GM12864 (cell line): ENCODE data around the gene PATZ1.

Source experiments
- DNase-seq: peaks from one replicate; pipeline ENCODE4 v3.0.0-alpha.2; 2011; ENCODE audit warnings: low read depth
- H3K4me3 ChIP-seq: 2 replicates; pipeline ENCODE4 v1.5.1; 2011; ENCODE audit warnings: mild to moderate bottlenecking, low read depth, low read length, control low read depth
- TF ChIP-seq, protein P1 (sequence below): IDR thresholded peaks from 2 replicates; pipeline ENCODE4 v1.5.1; 2011; ENCODE audit warnings: low read depth, mild to moderate bottlenecking, moderate library complexity, low read length, control low read depth, inconsistent platforms; ENCODE audit errors: missing control alignments

PATZ1 gene

DNA sequence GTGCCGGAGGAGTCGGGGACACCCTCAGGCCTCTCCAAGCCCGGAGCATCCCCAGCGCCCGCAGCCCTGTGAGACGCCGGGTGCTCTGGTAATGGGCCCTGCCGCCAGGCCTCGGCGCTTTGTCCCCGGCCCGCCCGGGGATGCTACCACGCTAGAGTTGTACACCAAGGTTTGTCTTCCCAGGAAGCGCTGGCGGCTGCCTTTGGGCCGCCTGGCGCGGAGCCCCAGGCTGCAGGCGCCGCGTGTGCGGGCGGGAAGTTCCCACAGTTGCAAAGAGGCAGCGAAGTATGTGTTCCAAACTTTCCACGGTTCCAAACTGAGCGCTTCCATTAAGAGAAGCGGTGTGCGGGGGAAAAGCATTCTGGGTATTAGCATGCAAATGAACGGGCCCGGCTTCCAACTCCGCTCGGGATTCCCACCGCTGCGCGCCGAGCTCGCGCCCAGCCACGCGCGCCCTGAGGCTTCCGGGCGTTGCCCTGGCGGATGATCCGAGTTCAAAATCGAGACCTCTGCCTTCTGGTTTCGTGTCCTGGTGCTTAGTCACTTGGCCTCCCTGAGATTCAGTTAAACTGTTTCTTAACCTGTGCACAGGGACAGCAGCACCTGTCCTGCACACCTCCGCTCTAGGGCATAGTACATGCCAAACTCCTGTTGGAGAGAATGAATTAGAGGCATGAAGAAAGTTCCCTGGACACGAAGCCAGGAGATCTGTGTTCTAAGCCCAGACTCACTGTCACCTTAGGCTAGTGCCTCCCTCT lies 1.3 kb upstream of the PATZ1 start:
- peak overlapping the region; percentile 74 for H3K4me3 ChIP-seq
- TF ChIP-seq, protein P1, sequence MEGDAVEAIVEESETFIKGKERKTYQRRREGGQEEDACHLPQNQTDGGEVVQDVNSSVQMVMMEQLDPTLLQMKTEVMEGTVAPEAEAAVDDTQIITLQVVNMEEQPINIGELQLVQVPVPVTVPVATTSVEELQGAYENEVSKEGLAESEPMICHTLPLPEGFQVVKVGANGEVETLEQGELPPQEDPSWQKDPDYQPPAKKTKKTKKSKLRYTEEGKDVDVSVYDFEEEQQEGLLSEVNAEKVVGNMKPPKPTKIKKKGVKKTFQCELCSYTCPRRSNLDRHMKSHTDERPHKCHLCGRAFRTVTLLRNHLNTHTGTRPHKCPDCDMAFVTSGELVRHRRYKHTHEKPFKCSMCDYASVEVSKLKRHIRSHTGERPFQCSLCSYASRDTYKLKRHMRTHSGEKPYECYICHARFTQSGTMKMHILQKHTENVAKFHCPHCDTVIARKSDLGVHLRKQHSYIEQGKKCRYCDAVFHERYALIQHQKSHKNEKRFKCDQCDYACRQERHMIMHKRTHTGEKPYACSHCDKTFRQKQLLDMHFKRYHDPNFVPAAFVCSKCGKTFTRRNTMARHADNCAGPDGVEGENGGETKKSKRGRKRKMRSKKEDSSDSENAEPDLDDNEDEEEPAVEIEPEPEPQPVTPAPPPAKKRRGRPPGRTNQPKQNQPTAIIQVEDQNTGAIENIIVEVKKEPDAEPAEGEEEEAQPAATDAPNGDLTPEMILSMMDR, result peak; percentile 0
- DNase-seq, result peak; percentile 43

- DNase-seq, result no peak
- H3K4me3 ChIP-seq, result peak overlapping the region; percentile 74
- TF ChIP-seq, protein P1, result no peak
These were observed 646 bp upstream of the PATZ1 start for GRCh38 chr22:31346733-31347250.

- TF ChIP-seq, protein P1, result peak; percentile 82
- DNase-seq, result peak; percentile 50
- peak overlapping the region; percentile 74 for H3K4me3 ChIP-seq
These were observed 553 bp downstream of the PATZ1 start for GRCh38 chr22:31345331-31346254.

- peak overlapping the region; percentile 73 for H3K4me3 ChIP-seq
- no peak for DNase-seq
- TF ChIP-seq, protein P1, result no peak
These were observed 1.4 kb downstream of the PATZ1 start for GRCh38 chr22:31344578-31345330.

- TF ChIP-seq, protein P1, result no peak
- peak overlapping the region; percentile 73 for H3K4me3 ChIP-seq
- no peak for DNase-seq
These were observed 1.9 kb downstream of the PATZ1 start for GRCh38 chr22:31344256-31344577.
